ENCODE data around the gene DLG1.

DLG1 gene

GRCh38 chr3:197328198-197328597, 29.8 kb upstream of the DLG1 start:
- no peaks in the 10 kb centered on the region for H3K27me3 ChIP-seq (replicated peaks; ENCODE audit: control insufficient read depth, insufficient read depth, low read length)
- H3K36me3 ChIP-seq (ENCODE audit: control insufficient read depth, insufficient read depth, low read length) = no peaks in the 10 kb centered on the region
- no peak for TF ChIP-seq CTCF (IDR thresholded peaks at IDR 0.05; ENCODE audit: insufficient read depth, low read length, poor library complexity, severe bottlenecking)
- no peak for DNase-seq (ENCODE audit: extremely low read depth, insufficient read length)
- H3K4me3 ChIP-seq (replicated peaks; ENCODE audit: low read depth, low read length) = no peak overlapping the region

GRCh38 chr3:197327701-197328100, 29.3 kb upstream of the DLG1 start:
- no peak overlapping the region for H3K4me3 ChIP-seq (replicated peaks; ENCODE audit: low read depth, low read length)
- H3K27me3 ChIP-seq (replicated peaks; ENCODE audit: control insufficient read depth, insufficient read depth, low read length) = no peaks in the 10 kb centered on the region
- H3K36me3 ChIP-seq (ENCODE audit: control insufficient read depth, insufficient read depth, low read length) = no peaks in the 10 kb centered on the region
- no peak for DNase-seq (ENCODE audit: extremely low read depth, insufficient read length)
- TF ChIP-seq CTCF (IDR thresholded peaks at IDR 0.05; ENCODE audit: insufficient read depth, low read length, poor library complexity, severe bottlenecking) = no peak

- no peak for DNase-seq (ENCODE audit: extremely low read depth, insufficient read length)
- TF ChIP-seq CTCF (IDR thresholded peaks at IDR 0.05; ENCODE audit: insufficient read depth, low read length, poor library complexity, severe bottlenecking) = no peak
- no peaks in the 10 kb centered on the region for H3K36me3 ChIP-seq (ENCODE audit: control insufficient read depth, insufficient read depth, low read length)
- H3K27me3 ChIP-seq (replicated peaks; ENCODE audit: control insufficient read depth, insufficient read depth, low read length) = no peaks in the 10 kb centered on the region
- no peak overlapping the region for H3K4me3 ChIP-seq (replicated peaks; ENCODE audit: low read depth, low read length)
Observed at GRCh38 chr3:197325773-197326172, 27.4 kb upstream of the DLG1 start.

GRCh38 chr3:197322149-197322548, 23.7 kb upstream of the DLG1 start:
- TF ChIP-seq CTCF (IDR thresholded peaks at IDR 0.05; ENCODE audit: insufficient read depth, low read length, poor library complexity, severe bottlenecking) = no peak
- DNase-seq (ENCODE audit: extremely low read depth, insufficient read length) = no peak
- Histone ChIP-seq H3K4me3 (replicated peaks; ENCODE audit: low read depth, low read length) (no peak overlapping the region), H3K36me3 (ENCODE audit: control insufficient read depth, insufficient read depth, low read length) (no peaks in the 10 kb centered on the region), H3K27me3 (replicated peaks; ENCODE audit: control insufficient read depth, insufficient read depth, low read length) (no peaks in the 10 kb centered on the region; the same call in 1 of the 2 replicates)

GRCh38 chr3:197320582-197320981, 22.2 kb upstream of the DLG1 start:
- no peak overlapping the region for H3K4me3 ChIP-seq (replicated peaks; ENCODE audit: low read depth, low read length)
- TF ChIP-seq CTCF (IDR thresholded peaks at IDR 0.05; ENCODE audit: insufficient read depth, low read length, poor library complexity, severe bottlenecking) = no peak
- no peak for DNase-seq (ENCODE audit: extremely low read depth, insufficient read length)
- no peaks in the 10 kb centered on the region; the same call in 1 of the 2 replicates for H3K27me3 ChIP-seq (replicated peaks; ENCODE audit: control insufficient read depth, insufficient read depth, low read length)
- no peaks in the 10 kb centered on the region for H3K36me3 ChIP-seq (ENCODE audit: control insufficient read depth, insufficient read depth, low read length)

All from GM06990 (cell line).